CD14-positive monocyte (primary cell): ENCODE results near the gene ARHGAP15. TPM values are rescaled to one million over a fixed set of nuclear protein-coding genes. Genes with fewer than 3 reads are reported as not detected.

Experiments used
- DNase-seq, 3 donors: peaks; one replicate each; pipeline ENCODE4 v3.0.0-alpha.2; 2011 to 2022
- H2AFZ ChIP-seq: 2 replicates; pipeline ENCODE4 v1.6.0; 2012; ENCODE audit warnings: mild to moderate bottlenecking, low read depth, low read length, inconsistent platforms; ENCODE audit not compliant: insufficient read depth, poor library complexity, severe bottlenecking
- H3K27ac ChIP-seq, 2 donors: 1 replicate in 1 of 2; 2 replicates in 1 of 2; pipeline ENCODE4 v1.5.1; 2012 to 2013; ENCODE audit warnings: low read length in 2 of 2, control low read depth in 1 of 2, inconsistent platforms in 1 of 2, low read depth in 1 of 2, mild to moderate bottlenecking in 1 of 2
- H3K27me3 ChIP-seq, 2 donors: one replicate each; pipeline versions ENCODE4 v1.6.0 to v1.6.1; 2011 to 2013; ENCODE audit warnings: low read length in 2 of 2; ENCODE audit not compliant: control insufficient read depth in 2 of 2, insufficient read depth in 2 of 2
- H3K36me3 ChIP-seq, 2 donors: replicated peaks in 1 of 2; 1 replicate in 1 of 2; 2 replicates in 1 of 2; pipeline versions ENCODE4 v1.5.1 to v1.6.1; 2012 to 2013; ENCODE audit warnings: low read length in 2 of 2, control low read depth in 1 of 2, inconsistent platforms in 1 of 2, mild to moderate bottlenecking in 1 of 2; ENCODE audit not compliant: insufficient read depth in 2 of 2, control insufficient read depth in 1 of 2
- H3K4me1 ChIP-seq, 2 donors: 1 replicate in 1 of 2; 2 replicates in 1 of 2; pipeline versions ENCODE4 v1.5.1 to v1.6.1; 2012 to 2013; ENCODE audit warnings: low read length in 2 of 2, control low read depth in 1 of 2, inconsistent platforms in 1 of 2, mild to moderate bottlenecking in 1 of 2, moderate library complexity in 1 of 2; ENCODE audit not compliant: insufficient read depth in 2 of 2, control insufficient read depth in 1 of 2
- H3K4me2 ChIP-seq: replicated peaks from 2 replicates; pipeline ENCODE3; 2012; ENCODE audit warnings: low read length, moderate library complexity, mild to moderate bottlenecking; ENCODE audit not compliant: poor library complexity, severe bottlenecking; ENCODE audit errors: extremely low read depth
- H3K4me3 ChIP-seq, 3 experiments: fragments of 200-600 bp in 1 of 3; sonication (generic) in 1 of 3; replicated peaks in 1 of 3; 1 replicate in 2 of 3; 2 replicates in 1 of 3; pipeline ENCODE4 v1.5.1; 2011 to 2013; ENCODE audit warnings: low read length in 3 of 3, mild to moderate bottlenecking in 3 of 3, control low read depth in 2 of 3, low read depth in 2 of 3, inconsistent platforms in 1 of 3, moderate library complexity in 1 of 3
- H3K79me2 ChIP-seq: 2 replicates; pipeline ENCODE4 v1.6.0; 2012; ENCODE audit warnings: mild to moderate bottlenecking, control low read depth, inconsistent platforms, low read length, moderate library complexity; ENCODE audit not compliant: insufficient read depth
- H3K9ac ChIP-seq: 2 replicates; pipeline ENCODE4 v1.6.0; 2017; ENCODE audit warnings: low read length, mild to moderate bottlenecking; ENCODE audit not compliant: insufficient read depth, poor library complexity, severe bottlenecking
- H3K9me3 ChIP-seq, 2 donors: replicated peaks in 1 of 2; 1 replicate in 1 of 2; 2 replicates in 1 of 2; pipeline versions ENCODE4 v1.5.1 to v1.6.1; 2012 to 2013; ENCODE audit warnings: low read length in 2 of 2, control low read depth in 1 of 2; ENCODE audit not compliant: control insufficient read depth in 1 of 2, insufficient read depth in 1 of 2
- H4K20me1 ChIP-seq: 2 replicates; pipeline ENCODE4 v1.6.0; 2012; ENCODE audit warnings: mild to moderate bottlenecking, low read length, control low read depth, moderate library complexity; ENCODE audit not compliant: insufficient read depth
- H3K27ac Mint-ChIP-seq, 7 donors: one replicate each; pipeline ENCODE4 v1.8.0; 2020; ENCODE audit warnings: mild to moderate bottlenecking in 7 of 7, mixed read lengths in 7 of 7, moderate library complexity in 6 of 7, inconsistent platforms in 2 of 7
- H3K27me3 Mint-ChIP-seq, 3 donors: one replicate each; pipeline ENCODE4 v1.8.0; 2021 to 2022; ENCODE audit warnings: low read depth in 3 of 3, mild to moderate bottlenecking in 3 of 3, mixed read lengths in 3 of 3, moderate library complexity in 3 of 3, inconsistent platforms in 1 of 3
- H3K36me3 Mint-ChIP-seq, 2 donors: one replicate each; pipeline ENCODE4 v1.8.0; 2020; ENCODE audit warnings: mixed read lengths in 2 of 2, inconsistent platforms in 1 of 2, mild to moderate bottlenecking in 1 of 2
- H3K4me1 Mint-ChIP-seq: one replicate; pipeline ENCODE4 v1.8.0; 2020; ENCODE audit warnings: mild to moderate bottlenecking, mixed read lengths
- H3K4me3 Mint-ChIP-seq, 2 donors: one replicate each; pipeline ENCODE4 v1.8.0; 2020; ENCODE audit warnings: mild to moderate bottlenecking in 2 of 2, mixed read lengths in 2 of 2, moderate library complexity in 1 of 2
- H3K9me3 Mint-ChIP-seq, 7 donors: one replicate each; pipeline ENCODE4 v1.8.0; 2020 to 2022; ENCODE audit warnings: mixed read lengths in 7 of 7, mild to moderate bottlenecking in 6 of 7, moderate library complexity in 6 of 7, inconsistent platforms in 2 of 7
- WGBS: methylation state at CpG from one replicate; pipeline ENCODE4 v1.1.5; 2013; ENCODE audit warnings: missing lambda C conversion rate; ENCODE audit not compliant: insufficient coverage; 5-methylcytosine and 5-hydroxymethylcytosine counted together
- intact Hi-C, 2 donors: fragments of 100-400 bp; cut with micrococcal nuclease; formaldehyde crosslinking; loops; one replicate each; pipeline versions ENCODE4 v1.15.0 to v1.15.1; 2023
- polyA plus RNA-seq, 3 donors: library from polyadenylated mRNA; depleted of rRNA in 1 of 3; unstranded in 2 of 3; stranded (reverse) in 1 of 3; fragments of 300-500 nt in 2 of 3; fragments of >200 nt in 1 of 3; fragmentation: Illumina TruSeq in 2 of 3; gene quantifications; 1 replicate in 2 of 3; 2 replicates in 1 of 3; pipeline ENCODE4 v1.2.3, GENCODE V29; 2012 to 2021
- TF ChIP-seq, protein P1 (sequence below): fragments of 200-600 bp; IDR thresholded peaks from one replicate; pipeline ENCODE4 v1.8.0; 2022; ENCODE audit warnings: antibody characterized with exemption, mild to moderate bottlenecking

The ARHGAP15 gene
- polyA plus RNA-seq, 3 donors, result 35.4 to 50.9 (median 50.7) TPM

DNA sequence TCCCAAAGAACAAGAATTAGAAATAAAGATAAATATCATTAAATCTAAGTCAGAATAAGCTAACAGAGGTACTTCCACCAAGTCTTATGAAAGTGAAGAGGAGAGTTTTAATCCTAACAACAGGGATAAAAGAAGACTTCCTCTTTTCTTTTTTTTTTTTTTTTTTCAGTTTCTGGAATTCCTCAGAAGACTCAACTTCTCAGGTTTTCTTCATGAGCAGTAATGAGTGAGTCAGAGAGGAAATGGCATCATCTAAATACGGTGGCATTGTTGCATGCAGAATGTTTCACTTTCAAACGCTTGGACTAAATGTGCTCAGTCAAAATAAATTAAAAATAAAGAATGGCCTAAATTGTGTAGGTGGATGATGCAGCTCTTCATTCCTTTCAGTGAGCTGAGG, 45.6 kb upstream of the ARHGAP15 start:
- Histone ChIP-seq H2AFZ (no peak overlapping the region), H3K4me1 (peaks cover 18 to 19% of the 10 kb centered on the region in 2 donors), H3K9me3 (no peaks in the 10 kb centered on the region), H4K20me1 (no peaks in the 10 kb centered on the region), H3K4me2 (peak overlapping the region; percentile 52), H3K36me3 (no peaks in the 10 kb centered on the region), H3K9ac (peak overlapping the region; percentile 17), H3K4me3 (peak overlapping the region in 1 of 3 experiments; percentile 53), H3K27me3 (no peaks in the 10 kb centered on the region), H3K79me2 (no peaks in the 10 kb centered on the region), H3K27ac (peak overlapping the region in 1 of 2 donors; percentile 83)
- TF ChIP-seq, protein P1, sequence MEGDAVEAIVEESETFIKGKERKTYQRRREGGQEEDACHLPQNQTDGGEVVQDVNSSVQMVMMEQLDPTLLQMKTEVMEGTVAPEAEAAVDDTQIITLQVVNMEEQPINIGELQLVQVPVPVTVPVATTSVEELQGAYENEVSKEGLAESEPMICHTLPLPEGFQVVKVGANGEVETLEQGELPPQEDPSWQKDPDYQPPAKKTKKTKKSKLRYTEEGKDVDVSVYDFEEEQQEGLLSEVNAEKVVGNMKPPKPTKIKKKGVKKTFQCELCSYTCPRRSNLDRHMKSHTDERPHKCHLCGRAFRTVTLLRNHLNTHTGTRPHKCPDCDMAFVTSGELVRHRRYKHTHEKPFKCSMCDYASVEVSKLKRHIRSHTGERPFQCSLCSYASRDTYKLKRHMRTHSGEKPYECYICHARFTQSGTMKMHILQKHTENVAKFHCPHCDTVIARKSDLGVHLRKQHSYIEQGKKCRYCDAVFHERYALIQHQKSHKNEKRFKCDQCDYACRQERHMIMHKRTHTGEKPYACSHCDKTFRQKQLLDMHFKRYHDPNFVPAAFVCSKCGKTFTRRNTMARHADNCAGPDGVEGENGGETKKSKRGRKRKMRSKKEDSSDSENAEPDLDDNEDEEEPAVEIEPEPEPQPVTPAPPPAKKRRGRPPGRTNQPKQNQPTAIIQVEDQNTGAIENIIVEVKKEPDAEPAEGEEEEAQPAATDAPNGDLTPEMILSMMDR, result no peak
- Mint-ChIP-seq H3K27me3 (no peaks in the 10 kb centered on the region), H3K36me3 (no peaks in the 10 kb centered on the region), H3K27ac (peak overlapping the region; percentile 81 to 93 (median 86)), H3K9me3 (peaks cover 0 to 2% (median 0%) of the 10 kb centered on the region in 7 donors), H3K4me1 (peaks cover 21% of the 10 kb centered on the region), H3K4me3 (peak overlapping the region in 1 of 2 donors; percentile 39)
- intact Hi-C loops, result no loop called here
- WGBS, result 0% methylated on average over 2 of the region's 2 CpGs
- peak; percentile 85 to 95 (median 90) for DNase-seq

DNA sequence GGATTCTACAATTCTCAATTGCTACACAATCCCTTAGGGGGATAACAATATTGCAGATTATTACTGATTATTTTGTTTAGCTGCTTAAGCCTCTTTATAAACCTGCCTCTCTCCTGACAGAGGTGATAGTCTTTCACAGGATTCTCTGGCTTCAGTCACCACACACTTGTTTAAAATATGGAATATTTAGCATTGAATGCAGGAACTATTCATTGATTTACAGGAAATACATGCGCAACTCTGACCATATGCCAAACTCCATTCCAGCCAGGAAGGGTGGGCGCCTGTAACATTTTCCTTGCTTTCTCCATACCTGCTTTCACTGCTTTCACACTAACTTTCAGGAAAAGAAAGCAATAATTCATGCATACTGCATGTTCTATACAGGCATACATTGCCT, 44.8 kb upstream of the ARHGAP15 start:
- H3K27me3 Mint-ChIP-seq, result no peaks in the 10 kb centered on the region
- H3K4me2 ChIP-seq, result no peak overlapping the region
- peak overlapping the region in 1 of 2 donors; percentile 83 for H3K27ac ChIP-seq

More for the DNA sequence above, 44.8 kb upstream of the ARHGAP15 start:
- H3K4me3 Mint-ChIP-seq, result no peak overlapping the region
- H3K27ac Mint-ChIP-seq, result peak overlapping the region in 3 of 7 donors; percentile 81 to 93 (median 89)
- TF ChIP-seq, protein P1, result no peak
- no peaks in the 10 kb centered on the region for H3K36me3 ChIP-seq
- intact Hi-C loops, result no loop called here
- H3K79me2 ChIP-seq, result no peaks in the 10 kb centered on the region
- H3K36me3 Mint-ChIP-seq, result no peaks in the 10 kb centered on the region
- H3K27me3 ChIP-seq, result no peaks in the 10 kb centered on the region
- WGBS, result 75% methylated on average over 2 of the region's 2 CpGs
- no peaks in the 10 kb centered on the region for H4K20me1 ChIP-seq
- H2AFZ ChIP-seq, result no peak overlapping the region
- peaks cover 0 to 2% (median 0%) of the 10 kb centered on the region in 7 donors for H3K9me3 Mint-ChIP-seq
- DNase-seq, result no peak
- no peak overlapping the region for H3K9ac ChIP-seq
- peaks cover 18 to 19% of the 10 kb centered on the region in 2 donors for H3K4me1 ChIP-seq
- peaks cover 21% of the 10 kb centered on the region for H3K4me1 Mint-ChIP-seq
- H3K4me3 ChIP-seq, result peak overlapping the region in 1 of 3 experiments; percentile 53
- no peaks in the 10 kb centered on the region for H3K9me3 ChIP-seq
